HepG2 (cell line): ENCODE results near the gene KIZ. TPM values are rescaled to one million over a fixed set of nuclear protein-coding genes. Genes with fewer than 3 reads are reported as not detected.
A peak's percentile ranks its signal among the peaks of the same experiment; 100 is the strongest.

Experiments used
- ATF6 ChIP-seq: sonication (generic); formaldehyde crosslinking; conservative IDR thresholded peaks from 2 replicates; pipeline ENCODE4 v1.4.0; 2020; ENCODE audit warnings: missing genetic modification reagents
- BRF2 ChIP-seq: sonication (generic); formaldehyde crosslinking; IDR thresholded peaks from 2 replicates; pipeline ENCODE4 v1.8.1; 2022; ENCODE audit warnings: mild to moderate bottlenecking, missing genetic modification reagents
- EZH2 ChIP-seq: conservative IDR thresholded peaks from 2 replicates; pipeline ENCODE4 v1.6.1; 2012; ENCODE audit warnings: mild to moderate bottlenecking, low read depth, low read length, moderate library complexity
- HNRNPL ChIP-seq: fragments of 200-400 bp; formaldehyde crosslinking; IDR thresholded peaks from 2 replicates; pipeline ENCODE4 v1.6.1; 2017; ENCODE audit warnings: mild to moderate bottlenecking, low read depth, low read length
- IRF9 ChIP-seq: sonication (generic); formaldehyde crosslinking; IDR thresholded peaks from 2 replicates; pipeline ENCODE4 v1.8.0; 2022; ENCODE audit warnings: missing genetic modification reagents, mild to moderate bottlenecking, borderline replicate concordance
- KLF16 ChIP-seq, 2 experiments: sonication (generic) in 1 of 2; formaldehyde crosslinking in 1 of 2; IDR thresholded peaks; 2 replicates each; pipeline versions ENCODE4 v1.6.1 to v1.8.0; 2016 to 2023; ENCODE audit warnings: missing genetic modification reagents in 2 of 2, missing compliant biosample characterization in 1 of 2
- NFATC3 ChIP-seq: sonication (generic); formaldehyde crosslinking; IDR thresholded peaks from 2 replicates; pipeline ENCODE4 v1.5.1; 2020; ENCODE audit warnings: mild to moderate bottlenecking, missing genetic modification reagents
- PCBP1 ChIP-seq: fragments of 200-400 bp; formaldehyde crosslinking; IDR thresholded peaks from 2 replicates; pipeline ENCODE4 v1.6.1; 2017; ENCODE audit warnings: mild to moderate bottlenecking, low read depth, low read length, borderline replicate concordance
- RFXANK ChIP-seq: IDR thresholded peaks from 2 replicates; pipeline ENCODE4 v1.6.1; 2016
- TFAP4 ChIP-seq: sonication (generic); IDR thresholded peaks from 2 replicates; pipeline ENCODE4 v1.6.1; 2016; ENCODE audit warnings: low read depth, borderline replicate concordance
- ZBTB14 ChIP-seq: sonication (generic); formaldehyde crosslinking; IDR thresholded peaks from 2 replicates; pipeline ENCODE4 v1.4.0; 2020; ENCODE audit warnings: missing genetic modification reagents
- ZFP36 ChIP-seq: fragments of 150-350 bp; IDR thresholded peaks from 2 replicates; pipeline ENCODE4 v1.6.1; 2018; ENCODE audit warnings: borderline replicate concordance, low read length, low read depth; ENCODE audit not compliant: partially characterized antibody
- ZNF484 ChIP-seq: sonication (generic); formaldehyde crosslinking; IDR thresholded peaks from 2 replicates; pipeline ENCODE4 v1.5.1; 2020; ENCODE audit warnings: mild to moderate bottlenecking, low read depth, missing genetic modification reagents, borderline replicate concordance
- ZNF512B ChIP-seq: sonication (generic); formaldehyde crosslinking; IDR thresholded peaks from 2 replicates; pipeline ENCODE4 v1.5.1; 2020; ENCODE audit warnings: missing genetic modification reagents, mild to moderate bottlenecking, borderline replicate concordance
- ZNF556 ChIP-seq: sonication (generic); formaldehyde crosslinking; IDR thresholded peaks from 2 replicates; pipeline ENCODE4 v1.4.0; 2020; ENCODE audit warnings: mild to moderate bottlenecking, missing genetic modification reagents, borderline replicate concordance
- ZNF770 ChIP-seq: sonication (generic); formaldehyde crosslinking; IDR thresholded peaks from 2 replicates; pipeline ENCODE4 v1.5.0; 2020; ENCODE audit warnings: mild to moderate bottlenecking, missing genetic modification reagents
- ZNF879 ChIP-seq: sonication (generic); formaldehyde crosslinking; IDR thresholded peaks from 2 replicates; pipeline ENCODE4 v1.8.1; 2023; ENCODE audit warnings: missing genetic modification reagents
- ZSCAN29 ChIP-seq: sonication (generic); formaldehyde crosslinking; conservative IDR thresholded peaks from 2 replicates; pipeline ENCODE4 v1.4.0; 2020; ENCODE audit warnings: mild to moderate bottlenecking, missing genetic modification reagents
- polyA plus RNA-seq, 8 experiments: library from polyadenylated mRNA; depleted of rRNA in 3 of 8; stranded (reverse) in 7 of 8; unstranded in 1 of 8; fragments of >200 nt; fragmentation: Illumina TruSeq in 4 of 8; extraction: Trizol in 4 of 8; gene quantifications; 2 replicates each; pipeline versions ENCODE4 v1.2.1 to v1.2.3, GENCODE V29; 2011 to 2016; ENCODE audit warnings: low read depth in 4 of 8, missing spikeins in 1 of 8, mixed read lengths in 1 of 8; ENCODE audit not compliant: insufficient read depth in 1 of 8
- total RNA-seq, 5 experiments: library from RNA; depleted of rRNA; stranded (reverse); fragments of >200 nt; fragmentation: Illumina TruSeq; extraction: Trizol; gene quantifications; 2 replicates each; pipeline ENCODE4 v1.2.3, GENCODE V29; 2016; ENCODE audit warnings: low read depth in 1 of 5

KIZ gene
- total and polyA plus RNA-seq, 2 of the 13 experiments (the other 11 are each of a cell fraction or from before 2014, with no cell fraction given), result 46.3 to 114 TPM

GRCh38 chr20:21077809-21078345 is 48.0 kb upstream of the KIZ start (continued):
- peak; percentile 41; the same call in 1 of the 2 replicates for TF ChIP-seq TFAP4
- TF ChIP-seq EZH2, result no peak
- no peak for TF ChIP-seq ZNF879 (CRISPR knock-in tag)
- TF ChIP-seq ZNF512B (CRISPR knock-in tag), result no peak
- no peak for TF ChIP-seq RFXANK
- no peak for TF ChIP-seq ZNF770 (CRISPR knock-in tag)
- no peak for TF ChIP-seq IRF9 (CRISPR knock-in tag)
- no peak for TF ChIP-seq ZBTB14 (CRISPR knock-in tag)
- TF ChIP-seq ZNF556 (CRISPR knock-in tag), result no peak
- TF ChIP-seq ZSCAN29 (CRISPR knock-in tag), result no peak
- no peak for TF ChIP-seq PCBP1
- no peak for TF ChIP-seq BRF2 (CRISPR knock-in tag)
- no peak for TF ChIP-seq HNRNPL
- TF ChIP-seq ZFP36, result no peak
- no peak for TF ChIP-seq ATF6 (CRISPR knock-in tag)
- TF ChIP-seq KLF16 (CRISPR knock-in tag; IDR thresholded peaks at IDR 0.05), result no peak
- TF ChIP-seq ZNF484 (CRISPR knock-in tag), result no peak
- no peak for TF ChIP-seq NFATC3 (CRISPR knock-in tag)
